Mesothelial cell of epicardium (in vitro differentiated cells): ENCODE data around the gene ITGB3. TPM values are rescaled to one million over a fixed set of nuclear protein-coding genes. Genes with fewer than 3 reads are reported as not detected.
"Not testable (repeated sequence)": the region's sequence is repeated elsewhere in the genome, so short reads cannot be mapped to it uniquely, and the experiment has no call there.

Source experiments
- DNase-seq, 2 experiments: peaks; one replicate each; pipeline ENCODE4 v3.0.0; 2021; ENCODE audit warnings: low spot score in 2 of 2; ENCODE audit not compliant: unreplicated experiment in 2 of 2
- H3K27ac Mint-ChIP-seq: 2 replicates; pipeline ENCODE4 v1.8.0; 2021; ENCODE audit warnings: mixed read lengths
- H3K27me3 Mint-ChIP-seq: 2 replicates; pipeline ENCODE4 v1.8.0; 2021; ENCODE audit warnings: low read depth, mixed read lengths
- H3K36me3 Mint-ChIP-seq: 2 replicates; pipeline ENCODE4 v1.8.0; 2021; ENCODE audit warnings: mixed read lengths
- H3K4me1 Mint-ChIP-seq: 2 replicates; pipeline ENCODE4 v1.8.0; 2021; ENCODE audit warnings: mixed read lengths
- H3K4me3 Mint-ChIP-seq: 2 replicates; pipeline ENCODE4 v1.8.0; 2021; ENCODE audit warnings: mild to moderate bottlenecking, moderate library complexity, mixed read lengths
- H3K9me3 Mint-ChIP-seq: 2 replicates; pipeline ENCODE4 v1.8.0; 2021; ENCODE audit warnings: mixed read lengths
- total RNA-seq: library from RNA; stranded (reverse); gene quantifications from 3 replicates; pipeline ENCODE4 v1.2.1, GENCODE V29; 2021
- TF ChIP-seq, protein P1 (sequence below): fragments of 200-600 bp; sonication (generic); IDR thresholded peaks from one replicate; pipeline ENCODE4 v1.5.0; 2021; ENCODE audit warnings: antibody characterized with exemption; ENCODE audit not compliant: unreplicated experiment

ITGB3 gene
- total RNA-seq, 1 donor from 2014 or later: 1.0 TPM

DNA sequence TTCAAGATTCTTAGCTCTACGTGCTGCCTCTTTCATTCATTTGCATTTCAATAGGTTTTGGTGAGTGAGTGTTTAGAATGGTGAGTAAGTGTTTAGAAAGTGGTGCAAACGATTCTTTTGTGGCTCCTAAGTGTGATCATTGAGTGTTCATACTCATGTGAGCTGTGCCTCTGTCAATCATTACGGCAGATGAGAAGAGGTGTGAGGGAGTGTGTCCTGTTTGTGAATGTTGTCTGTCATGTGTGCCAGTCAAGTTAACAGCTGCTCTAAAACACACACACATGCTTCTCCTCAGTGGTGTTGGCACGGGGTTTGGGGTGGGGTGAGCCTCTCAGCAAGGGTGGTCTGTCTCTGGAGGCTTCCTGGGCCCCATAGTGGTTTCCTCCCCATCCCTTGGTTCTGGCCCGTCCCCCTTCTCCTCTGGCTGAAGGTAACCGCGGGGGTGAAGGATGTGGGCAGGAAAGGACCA lies 33.1 kb upstream of the ITGB3 start:
- Mint-ChIP-seq H3K27ac (no peak overlapping the region), H3K27me3 (peaks cover 8% of the 10 kb centered on the region)

DNA sequence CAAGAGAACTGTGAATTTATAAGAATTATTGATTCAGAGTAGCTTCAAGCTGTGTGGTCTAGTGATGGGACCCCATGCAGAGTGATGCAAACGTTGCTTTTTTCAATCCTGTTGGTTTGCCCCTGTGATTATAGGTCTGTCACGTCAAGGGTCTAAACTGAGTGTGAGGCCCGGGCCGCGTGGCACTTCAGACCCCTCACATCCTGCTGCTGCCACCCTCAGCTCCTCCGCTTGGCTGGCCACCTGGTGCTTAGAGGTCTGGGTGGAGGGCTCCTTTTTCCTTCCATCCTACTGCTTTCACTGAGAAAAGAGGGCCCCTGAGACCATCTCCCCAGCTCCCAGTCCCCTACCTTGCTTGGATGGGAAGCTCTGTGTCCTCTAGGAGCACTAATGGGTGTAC lies 32.5 kb upstream of the ITGB3 start:
- TF ChIP-seq, protein P1, sequence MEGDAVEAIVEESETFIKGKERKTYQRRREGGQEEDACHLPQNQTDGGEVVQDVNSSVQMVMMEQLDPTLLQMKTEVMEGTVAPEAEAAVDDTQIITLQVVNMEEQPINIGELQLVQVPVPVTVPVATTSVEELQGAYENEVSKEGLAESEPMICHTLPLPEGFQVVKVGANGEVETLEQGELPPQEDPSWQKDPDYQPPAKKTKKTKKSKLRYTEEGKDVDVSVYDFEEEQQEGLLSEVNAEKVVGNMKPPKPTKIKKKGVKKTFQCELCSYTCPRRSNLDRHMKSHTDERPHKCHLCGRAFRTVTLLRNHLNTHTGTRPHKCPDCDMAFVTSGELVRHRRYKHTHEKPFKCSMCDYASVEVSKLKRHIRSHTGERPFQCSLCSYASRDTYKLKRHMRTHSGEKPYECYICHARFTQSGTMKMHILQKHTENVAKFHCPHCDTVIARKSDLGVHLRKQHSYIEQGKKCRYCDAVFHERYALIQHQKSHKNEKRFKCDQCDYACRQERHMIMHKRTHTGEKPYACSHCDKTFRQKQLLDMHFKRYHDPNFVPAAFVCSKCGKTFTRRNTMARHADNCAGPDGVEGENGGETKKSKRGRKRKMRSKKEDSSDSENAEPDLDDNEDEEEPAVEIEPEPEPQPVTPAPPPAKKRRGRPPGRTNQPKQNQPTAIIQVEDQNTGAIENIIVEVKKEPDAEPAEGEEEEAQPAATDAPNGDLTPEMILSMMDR: no peak
- peaks cover 12% of the 10 kb centered on the region for H3K9me3 Mint-ChIP-seq
- peaks cover 2% of the 10 kb centered on the region for H3K36me3 Mint-ChIP-seq
- peaks cover 7% of the 10 kb centered on the region for H3K4me1 Mint-ChIP-seq
- H3K27me3 Mint-ChIP-seq: peaks cover 8% of the 10 kb centered on the region
- no peak overlapping the region for H3K4me3 Mint-ChIP-seq
- no peak overlapping the region for H3K27ac Mint-ChIP-seq
- no peak for DNase-seq

More for the DNA sequence above, 33.1 kb upstream of the ITGB3 start:
- peaks cover 7% of the 10 kb centered on the region for H3K4me1 Mint-ChIP-seq
- DNase-seq: no peak
- peaks cover 12% of the 10 kb centered on the region for H3K9me3 Mint-ChIP-seq
- H3K4me3 Mint-ChIP-seq: no peak overlapping the region
- peaks cover 2% of the 10 kb centered on the region for H3K36me3 Mint-ChIP-seq
- TF ChIP-seq, protein P1: no peak

DNA sequence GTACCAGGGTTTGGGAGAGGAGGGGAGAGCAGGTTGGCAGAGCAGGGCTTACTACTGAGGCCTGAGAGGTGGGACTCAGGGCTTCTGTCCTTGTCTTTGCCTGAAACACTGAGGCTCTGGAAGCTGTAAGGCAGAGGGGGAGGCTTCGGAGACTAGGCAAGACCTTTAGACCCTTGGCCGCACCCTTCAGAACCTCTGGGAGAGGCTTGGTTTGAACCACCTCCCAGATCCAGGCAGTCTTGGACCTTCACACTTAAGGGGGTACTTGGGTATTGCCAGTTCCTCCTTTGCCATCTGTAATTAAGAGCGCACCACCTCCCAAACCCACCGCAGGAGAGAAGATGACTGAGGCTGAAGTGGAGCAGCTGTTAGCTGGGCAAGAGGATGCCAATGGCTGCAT lies 31.6 kb upstream of the ITGB3 start:
- Mint-ChIP-seq H3K4me3 (no peak overlapping the region), H3K27me3 (peaks cover 8% of the 10 kb centered on the region)
- TF ChIP-seq, protein P1: no peak

DNA sequence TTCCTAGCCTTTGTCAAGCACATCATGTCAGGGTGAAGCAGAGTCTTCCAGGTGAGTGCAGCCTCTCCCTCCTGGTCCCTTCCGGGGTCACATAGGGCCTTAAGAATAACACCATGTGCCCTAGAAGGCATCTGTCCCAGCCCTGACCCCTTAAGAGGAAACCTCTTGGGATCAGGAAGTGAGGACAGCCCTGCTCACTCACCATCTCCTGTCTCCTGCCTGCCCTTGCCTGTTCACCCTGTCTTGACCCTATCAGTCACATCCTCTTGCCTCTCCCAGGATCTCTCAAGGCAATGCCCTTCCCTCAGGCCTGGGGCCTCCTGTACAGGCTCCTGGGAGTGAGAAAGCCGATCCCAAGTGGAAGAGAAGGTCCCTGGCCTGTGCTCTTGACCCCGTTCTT lies 30.6 kb upstream of the ITGB3 start:
- H3K27ac Mint-ChIP-seq: no peak overlapping the region
- DNase-seq: no peak
- TF ChIP-seq, protein P1: no peak
- peaks cover 7% of the 10 kb centered on the region for H3K4me1 Mint-ChIP-seq
- peaks cover 2% of the 10 kb centered on the region for H3K36me3 Mint-ChIP-seq
- no peak overlapping the region for H3K4me3 Mint-ChIP-seq
- peaks cover 12% of the 10 kb centered on the region for H3K9me3 Mint-ChIP-seq
- peaks cover 8% of the 10 kb centered on the region for H3K27me3 Mint-ChIP-seq

More for the DNA sequence above, 31.6 kb upstream of the ITGB3 start:
- Mint-ChIP-seq H3K36me3 (peaks cover 2% of the 10 kb centered on the region), H3K9me3 (peaks cover 12% of the 10 kb centered on the region), H3K27ac (no peak overlapping the region), H3K4me1 (peaks cover 7% of the 10 kb centered on the region)
- no peak for DNase-seq

DNA sequence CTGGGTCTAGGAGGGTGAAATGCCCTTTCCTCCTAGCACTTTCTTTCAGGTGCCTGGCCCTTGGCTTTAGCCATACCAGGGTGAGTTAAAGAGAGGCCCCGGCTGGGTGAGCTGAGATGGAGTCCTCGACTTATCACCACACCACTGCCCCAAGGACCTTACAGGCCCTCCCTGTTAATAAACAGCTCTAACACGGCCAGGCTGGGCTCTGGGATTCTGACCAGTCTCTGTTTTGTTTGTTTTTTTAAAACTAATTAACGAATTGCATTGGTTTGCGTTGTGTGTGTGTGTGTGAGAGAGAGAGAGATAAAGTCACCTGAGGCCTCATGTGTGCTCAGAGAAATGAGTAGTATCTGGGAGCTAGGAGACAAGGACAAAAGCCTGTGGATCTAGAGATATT lies 30.2 kb upstream of the ITGB3 start:
- DNase-seq: no peak
- peaks cover 2% of the 10 kb centered on the region for H3K36me3 Mint-ChIP-seq
- H3K4me1 Mint-ChIP-seq: peaks cover 7% of the 10 kb centered on the region
- no peak overlapping the region for H3K27ac Mint-ChIP-seq
- peaks cover 12% of the 10 kb centered on the region for H3K9me3 Mint-ChIP-seq
- no peak overlapping the region for H3K4me3 Mint-ChIP-seq
- peaks cover 8% of the 10 kb centered on the region for H3K27me3 Mint-ChIP-seq
- TF ChIP-seq, protein P1: no peak

DNA sequence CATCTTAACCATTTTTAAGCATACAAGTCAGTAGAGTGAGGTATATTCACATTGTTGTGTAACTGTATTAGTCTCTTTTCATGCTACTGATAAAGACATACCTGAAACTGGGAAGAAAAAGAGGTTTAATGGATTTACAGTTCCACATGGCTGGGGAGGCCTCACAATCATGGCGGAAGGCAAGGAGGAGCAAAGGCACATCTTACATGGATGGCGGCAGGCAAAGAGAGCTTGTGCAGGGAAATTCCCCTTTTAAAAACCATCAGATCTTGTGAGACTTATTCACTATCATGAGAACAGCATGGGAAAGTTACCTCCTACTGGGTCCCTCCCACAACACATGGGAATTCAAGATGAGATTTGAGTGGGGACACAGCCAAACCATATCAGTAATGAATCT lies 29.6 kb upstream of the ITGB3 start:
- not testable (repeated sequence) for H3K4me1 Mint-ChIP-seq, H3K4me3 Mint-ChIP-seq, H3K36me3 Mint-ChIP-seq, H3K27ac Mint-ChIP-seq, H3K27me3 Mint-ChIP-seq, DNase-seq
- H3K9me3 Mint-ChIP-seq: peaks cover 12% of the 10 kb centered on the region
